Ishikawa (cell line): ENCODE measurements around the gene KDM3A.

ENCODE experiments used
- CREB1 ChIP-seq: IDR thresholded peaks from 2 replicates; pipeline ENCODE4 v1.6.1; 2012; ENCODE audit warnings: low read depth
- EP300 ChIP-seq: IDR thresholded peaks from 2 replicates; pipeline ENCODE4 v1.6.1; 2012; ENCODE audit warnings: borderline replicate concordance
- FOXM1 ChIP-seq: IDR thresholded peaks from 2 replicates; pipeline ENCODE4 v1.6.1; 2012; ENCODE audit warnings: low read depth, borderline replicate concordance
- RAD21 ChIP-seq: IDR thresholded peaks from 2 replicates; pipeline ENCODE4 v1.6.1; 2012; ENCODE audit warnings: low read depth
- TAF1 ChIP-seq: IDR thresholded peaks from 2 replicates; pipeline ENCODE4 v1.6.1; 2012; ENCODE audit warnings: low read depth, mild to moderate bottlenecking
- TCF12 ChIP-seq: IDR thresholded peaks from 2 replicates; pipeline ENCODE4 v1.6.1; 2012; ENCODE audit warnings: low read depth
- YY1 ChIP-seq: IDR thresholded peaks from 2 replicates; pipeline ENCODE4 v1.6.1; 2012; ENCODE audit warnings: low read depth
- ZBTB7A ChIP-seq: IDR thresholded peaks from 2 replicates; pipeline ENCODE4 v1.6.1; 2012; ENCODE audit warnings: low read depth
- TF ChIP-seq, protein P1 (sequence below): IDR thresholded peaks from 2 replicates; pipeline ENCODE4 v1.6.1; 2012
- TF ChIP-seq, protein P2 (sequence below): IDR thresholded peaks from 2 replicates; pipeline ENCODE4 v1.6.1; 2012; ENCODE audit warnings: low read depth, mild to moderate bottlenecking
- TF ChIP-seq, protein P3 (sequence below): IDR thresholded peaks from 2 replicates; pipeline ENCODE4 v1.6.1; 2012

DNA sequence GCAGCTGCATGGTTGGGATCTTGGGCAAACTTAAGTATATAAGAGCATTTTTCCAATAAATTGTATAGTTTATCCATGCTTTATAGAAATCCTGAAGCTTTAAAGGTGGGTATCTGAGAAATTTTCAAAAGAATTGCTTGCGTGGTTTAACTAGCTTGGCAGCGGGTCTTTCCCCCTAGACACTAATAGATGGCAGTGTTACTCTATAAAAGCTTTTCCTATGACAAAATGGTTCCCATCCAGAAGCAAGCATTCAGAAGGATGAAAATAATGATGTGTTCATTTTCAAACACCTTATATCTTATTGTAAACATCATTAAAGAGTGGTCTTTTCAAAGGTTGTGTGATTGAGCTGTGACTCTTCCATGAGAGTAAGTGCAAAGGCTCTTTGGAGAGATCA lies 45.9 kb downstream of the KDM3A start:
- TF ChIP-seq, protein P1, sequence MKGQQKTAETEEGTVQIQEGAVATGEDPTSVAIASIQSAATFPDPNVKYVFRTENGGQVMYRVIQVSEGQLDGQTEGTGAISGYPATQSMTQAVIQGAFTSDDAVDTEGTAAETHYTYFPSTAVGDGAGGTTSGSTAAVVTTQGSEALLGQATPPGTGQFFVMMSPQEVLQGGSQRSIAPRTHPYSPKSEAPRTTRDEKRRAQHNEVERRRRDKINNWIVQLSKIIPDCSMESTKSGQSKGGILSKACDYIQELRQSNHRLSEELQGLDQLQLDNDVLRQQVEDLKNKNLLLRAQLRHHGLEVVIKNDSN: no peak
- TF ChIP-seq, protein P2, sequence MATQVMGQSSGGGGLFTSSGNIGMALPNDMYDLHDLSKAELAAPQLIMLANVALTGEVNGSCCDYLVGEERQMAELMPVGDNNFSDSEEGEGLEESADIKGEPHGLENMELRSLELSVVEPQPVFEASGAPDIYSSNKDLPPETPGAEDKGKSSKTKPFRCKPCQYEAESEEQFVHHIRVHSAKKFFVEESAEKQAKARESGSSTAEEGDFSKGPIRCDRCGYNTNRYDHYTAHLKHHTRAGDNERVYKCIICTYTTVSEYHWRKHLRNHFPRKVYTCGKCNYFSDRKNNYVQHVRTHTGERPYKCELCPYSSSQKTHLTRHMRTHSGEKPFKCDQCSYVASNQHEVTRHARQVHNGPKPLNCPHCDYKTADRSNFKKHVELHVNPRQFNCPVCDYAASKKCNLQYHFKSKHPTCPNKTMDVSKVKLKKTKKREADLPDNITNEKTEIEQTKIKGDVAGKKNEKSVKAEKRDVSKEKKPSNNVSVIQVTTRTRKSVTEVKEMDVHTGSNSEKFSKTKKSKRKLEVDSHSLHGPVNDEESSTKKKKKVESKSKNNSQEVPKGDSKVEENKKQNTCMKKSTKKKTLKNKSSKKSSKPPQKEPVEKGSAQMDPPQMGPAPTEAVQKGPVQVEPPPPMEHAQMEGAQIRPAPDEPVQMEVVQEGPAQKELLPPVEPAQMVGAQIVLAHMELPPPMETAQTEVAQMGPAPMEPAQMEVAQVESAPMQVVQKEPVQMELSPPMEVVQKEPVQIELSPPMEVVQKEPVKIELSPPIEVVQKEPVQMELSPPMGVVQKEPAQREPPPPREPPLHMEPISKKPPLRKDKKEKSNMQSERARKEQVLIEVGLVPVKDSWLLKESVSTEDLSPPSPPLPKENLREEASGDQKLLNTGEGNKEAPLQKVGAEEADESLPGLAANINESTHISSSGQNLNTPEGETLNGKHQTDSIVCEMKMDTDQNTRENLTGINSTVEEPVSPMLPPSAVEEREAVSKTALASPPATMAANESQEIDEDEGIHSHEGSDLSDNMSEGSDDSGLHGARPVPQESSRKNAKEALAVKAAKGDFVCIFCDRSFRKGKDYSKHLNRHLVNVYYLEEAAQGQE: no peak
- TF ChIP-seq TAF1: no peak
- 0 out of 2 replicates have a peak, but pooled peaks have one; percentile 5 for TF ChIP-seq RAD21
- no peak for TF ChIP-seq TCF12
- TF ChIP-seq ZBTB7A: no peak
- TF ChIP-seq YY1: no peak
- TF ChIP-seq CREB1: no peak
- TF ChIP-seq FOXM1: no peak
- TF ChIP-seq EP300: no peak
- TF ChIP-seq, protein P3, sequence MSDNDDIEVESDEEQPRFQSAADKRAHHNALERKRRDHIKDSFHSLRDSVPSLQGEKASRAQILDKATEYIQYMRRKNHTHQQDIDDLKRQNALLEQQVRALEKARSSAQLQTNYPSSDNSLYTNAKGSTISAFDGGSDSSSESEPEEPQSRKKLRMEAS: no peak
